HG03135 (cell line): Measurements from ENCODE around the gene HHAT.
"Not testable (repeated sequence)": the region's sequence is repeated elsewhere in the genome, so short reads cannot be mapped to it uniquely, and the experiment has no call there.

ENCODE experiments used
- ATAC-seq: cut with Tn5 transposase; IDR thresholded peaks from one replicate; pipeline ENCODE4 v1.9.1; 2021; ENCODE audit warnings: mild to moderate bottlenecking, moderate library complexity; ENCODE audit not compliant: unreplicated experiment

Gene HHAT

GRCh38 chr1:210385228-210385627 is 56.5 kb downstream of the HHAT start:
- ATAC-seq, result no peak

GRCh38 chr1:210394281-210394821 is 65.6 kb downstream of the HHAT start:
- ATAC-seq, result no peak

GRCh38 chr1:210396541-210396940 is 67.8 kb downstream of the HHAT start:
- no peak for ATAC-seq

GRCh38 chr1:210397252-210397651 is 68.5 kb downstream of the HHAT start:
- no peak for ATAC-seq

GRCh38 chr1:210397681-210398080 is 69.0 kb downstream of the HHAT start:
- no peak for ATAC-seq

- ATAC-seq, result no peak
Observed at GRCh38 chr1:210398466-210398865, 69.8 kb downstream of the HHAT start.

- ATAC-seq, result peak; percentile 92
Observed at GRCh38 chr1:210400043-210400840, 71.5 kb downstream of the HHAT start.

GRCh38 chr1:210402560-210402959 is 73.9 kb downstream of the HHAT start:
- ATAC-seq, result no peak

GRCh38 chr1:210405316-210405715 is 76.6 kb downstream of the HHAT start:
- ATAC-seq, result no peak

GRCh38 chr1:210406341-210406740 is 77.6 kb downstream of the HHAT start:
- ATAC-seq, result not testable (repeated sequence)

- peak; percentile 71 for ATAC-seq
Observed at GRCh38 chr1:210407207-210407886, 78.6 kb downstream of the HHAT start.

GRCh38 chr1:210407887-210408252 is 79.2 kb downstream of the HHAT start:
- ATAC-seq, result no peak

- ATAC-seq, result no peak
Observed at GRCh38 chr1:210412240-210412639, 83.5 kb downstream of the HHAT start.

- ATAC-seq, result no peak
Observed at GRCh38 chr1:210413951-210414350, 85.2 kb downstream of the HHAT start.

- no peak for ATAC-seq
Observed at GRCh38 chr1:210415846-210416448, 87.2 kb downstream of the HHAT start.

GRCh38 chr1:210416681-210417080 is 88.0 kb downstream of the HHAT start:
- ATAC-seq, result no peak

GRCh38 chr1:210417881-210418280 is 89.2 kb downstream of the HHAT start:
- ATAC-seq, result no peak

- no peak for ATAC-seq
Observed at GRCh38 chr1:210418863-210419650, 90.4 kb downstream of the HHAT start.

GRCh38 chr1:210426696-210427095 is 98.0 kb downstream of the HHAT start:
- not testable (repeated sequence) for ATAC-seq

- ATAC-seq, result no peak
Observed at GRCh38 chr1:210428696-210429095, 100.0 kb downstream of the HHAT start.

GRCh38 chr1:210434223-210434622 is 105.5 kb downstream of the HHAT start:
- no peak for ATAC-seq
